Cardiac fibroblast (primary cell): ENCODE results near the gene NLRX1.
A peak's percentile ranks its signal among the peaks of the same experiment; 100 is the strongest.
"Not testable (repeated sequence)": the region's sequence is repeated elsewhere in the genome, so short reads cannot be mapped to it uniquely, and the experiment has no call there.

Experiments
- DNase-seq, 2 donors: peaks; one replicate each; pipeline versions ENCODE4 v3.0.0 to v3.0.0-alpha.2; 2010; ENCODE audit warnings: low read depth in 2 of 2
- H3K4me3 ChIP-seq, 2 donors: replicated peaks in 1 of 2; 1 replicate in 1 of 2; 2 replicates in 1 of 2; pipeline ENCODE4 v1.5.1; 2011; ENCODE audit warnings: low read depth in 2 of 2, low read length in 2 of 2, mild to moderate bottlenecking in 2 of 2, moderate library complexity in 1 of 2
- TF ChIP-seq, protein P1 (sequence below): IDR thresholded peaks from one replicate; pipeline ENCODE4 v1.5.1; 2011; ENCODE audit warnings: low read depth, mild to moderate bottlenecking, low read length, inconsistent platforms

The NLRX1 gene

GRCh38 chr11:119198925-119199324, 30.4 kb downstream of the NLRX1 start:
- DNase-seq, result no peak
- TF ChIP-seq, protein P1, sequence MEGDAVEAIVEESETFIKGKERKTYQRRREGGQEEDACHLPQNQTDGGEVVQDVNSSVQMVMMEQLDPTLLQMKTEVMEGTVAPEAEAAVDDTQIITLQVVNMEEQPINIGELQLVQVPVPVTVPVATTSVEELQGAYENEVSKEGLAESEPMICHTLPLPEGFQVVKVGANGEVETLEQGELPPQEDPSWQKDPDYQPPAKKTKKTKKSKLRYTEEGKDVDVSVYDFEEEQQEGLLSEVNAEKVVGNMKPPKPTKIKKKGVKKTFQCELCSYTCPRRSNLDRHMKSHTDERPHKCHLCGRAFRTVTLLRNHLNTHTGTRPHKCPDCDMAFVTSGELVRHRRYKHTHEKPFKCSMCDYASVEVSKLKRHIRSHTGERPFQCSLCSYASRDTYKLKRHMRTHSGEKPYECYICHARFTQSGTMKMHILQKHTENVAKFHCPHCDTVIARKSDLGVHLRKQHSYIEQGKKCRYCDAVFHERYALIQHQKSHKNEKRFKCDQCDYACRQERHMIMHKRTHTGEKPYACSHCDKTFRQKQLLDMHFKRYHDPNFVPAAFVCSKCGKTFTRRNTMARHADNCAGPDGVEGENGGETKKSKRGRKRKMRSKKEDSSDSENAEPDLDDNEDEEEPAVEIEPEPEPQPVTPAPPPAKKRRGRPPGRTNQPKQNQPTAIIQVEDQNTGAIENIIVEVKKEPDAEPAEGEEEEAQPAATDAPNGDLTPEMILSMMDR, result no peak
- H3K4me3 ChIP-seq, result no peak overlapping the region

- H3K4me3 ChIP-seq, DNase-seq: not testable (repeated sequence)
Measured at GRCh38 chr11:119201236-119201635, 32.7 kb downstream of the NLRX1 start.

- TF ChIP-seq, protein P1, result no peak
- DNase-seq, result no peak
Measured at GRCh38 chr11:119202554-119202953, 34.0 kb downstream of the NLRX1 start.

DNA sequence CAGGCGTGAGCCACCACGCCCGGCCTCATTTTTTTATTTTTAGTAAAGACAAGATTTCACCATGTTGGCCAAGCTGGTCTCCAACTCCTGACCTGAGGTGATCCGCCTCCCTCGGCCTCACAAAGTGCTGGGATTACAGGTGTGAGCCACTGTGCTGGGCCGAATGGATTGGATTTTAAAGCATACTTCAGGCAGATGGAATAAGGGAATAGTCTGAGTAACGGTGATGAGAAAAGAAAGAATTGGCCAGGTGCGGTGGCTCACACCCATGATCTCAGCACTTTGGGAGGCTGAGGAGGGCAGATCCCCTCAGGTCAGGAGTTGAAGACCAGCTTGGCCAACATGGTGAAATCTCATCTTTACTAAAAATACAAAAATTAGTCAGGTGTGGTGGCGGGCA, 35.5 kb downstream of the NLRX1 start:
- DNase-seq, result no peak
- TF ChIP-seq, protein P1, result no peak
- H3K4me3 ChIP-seq, result no peak overlapping the region

More at GRCh38 chr11:119202554-119202953, 34.0 kb downstream of the NLRX1 start:
- no peak overlapping the region for H3K4me3 ChIP-seq

GRCh38 chr11:119205080-119205479, 36.6 kb downstream of the NLRX1 start:
- TF ChIP-seq, protein P1, result no peak
- H3K4me3 ChIP-seq, result no peak overlapping the region
- no peak for DNase-seq

GRCh38 chr11:119205574-119206510, 37.3 kb downstream of the NLRX1 start, which contains the start of gene CBL:
CBL (plus strand) TSS chr11:119206339; CDS start chr11:119206418, 79 bp downstream.
- peak; percentile 92 to 93 for DNase-seq
- TF ChIP-seq, protein P1, result peak; percentile 90

More at GRCh38 chr11:119205574-119206510, 37.3 kb downstream of the NLRX1 start, which contains the start of gene CBL:
- peak within 1 kb of the TSS; percentile 95 to 96 for H3K4me3 ChIP-seq
